Measurements from ENCODE around the gene MTERF2. TPM values are rescaled to one million over a fixed set of nuclear protein-coding genes. Genes with fewer than 3 reads are reported as not detected.

The MTERF2 gene
- polyA plus RNA-seq, 3 donors = 0.54 to 1.2 (median 0.73) TPM

DNA sequence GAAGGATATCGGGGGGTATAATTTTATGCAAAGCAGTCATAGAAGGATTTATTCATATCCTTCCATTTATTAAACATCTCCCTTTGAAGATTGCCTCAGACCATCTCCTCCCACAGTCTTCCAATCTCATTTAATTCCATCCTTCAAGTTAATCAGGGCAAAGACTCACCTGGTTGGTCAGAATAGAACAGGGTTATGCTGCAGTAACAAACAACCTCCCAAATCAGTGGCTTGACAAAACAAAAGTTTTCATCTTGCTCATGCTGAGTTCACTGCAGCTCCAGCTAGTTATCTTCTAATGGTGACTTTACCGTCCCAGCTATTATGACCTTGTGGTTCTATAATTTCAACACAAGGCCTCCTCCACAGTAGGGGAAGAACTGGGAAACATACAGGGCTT lies 48.8 kb upstream of the MTERF2 start:
- H3K79me2 ChIP-seq (ENCODE audit: insufficient read depth, low read length) = no peaks in the 10 kb centered on the region
- no peak overlapping the region for H3K27ac Mint-ChIP-seq
- intact Hi-C loops (cut with micrococcal nuclease) = no loop called here
- no peak overlapping the region for H3K9ac ChIP-seq (ENCODE audit: insufficient read depth, low read length, poor library complexity, severe bottlenecking)
- H3K36me3 ChIP-seq (replicated peaks in 1 of 2; ENCODE audit: control insufficient read depth in 1 of 2, insufficient read depth in 2 of 2, low read length in 2 of 2) = no peaks in the 10 kb centered on the region
- no peak for DNase-seq
- no peaks in the 10 kb centered on the region for H3K4me1 ChIP-seq (ENCODE audit: control insufficient read depth in 1 of 2, insufficient read depth in 2 of 2, low read length in 2 of 2)
- H3K27ac ChIP-seq (ENCODE audit: low read depth in 1 of 2, low read length in 2 of 2) = no peak overlapping the region
- peaks cover 5% of the 10 kb centered on the region for H3K4me1 Mint-ChIP-seq
- H3K9me3 Mint-ChIP-seq = peaks cover 0 to 6% (median 2%) of the 10 kb centered on the region in 7 donors
- no peak overlapping the region for H3K4me3 ChIP-seq (replicated peaks in 1 of 3; ENCODE audit: low read depth in 2 of 3, low read length in 3 of 3)
- WGBS (ENCODE audit: insufficient coverage) = no CpG with 5 or more reads among the region's 2 CpGs
- no peaks in the 10 kb centered on the region for H3K9me3 ChIP-seq (replicated peaks in 1 of 2; ENCODE audit: control insufficient read depth in 1 of 2, insufficient read depth in 1 of 2, low read length in 2 of 2)
- no peaks in the 10 kb centered on the region for H4K20me1 ChIP-seq (ENCODE audit: insufficient read depth, low read length)
- H3K4me3 Mint-ChIP-seq = no peak overlapping the region
- H3K36me3 Mint-ChIP-seq = peaks cover 0 to 3% of the 10 kb centered on the region in 2 donors
- no peak overlapping the region for H3K4me2 ChIP-seq (replicated peaks; ENCODE audit: extremely low read depth, low read length, poor library complexity, severe bottlenecking)
- H2AFZ ChIP-seq (ENCODE audit: insufficient read depth, low read depth, low read length, poor library complexity, severe bottlenecking) = no peak overlapping the region
- TF ChIP-seq, protein P1, sequence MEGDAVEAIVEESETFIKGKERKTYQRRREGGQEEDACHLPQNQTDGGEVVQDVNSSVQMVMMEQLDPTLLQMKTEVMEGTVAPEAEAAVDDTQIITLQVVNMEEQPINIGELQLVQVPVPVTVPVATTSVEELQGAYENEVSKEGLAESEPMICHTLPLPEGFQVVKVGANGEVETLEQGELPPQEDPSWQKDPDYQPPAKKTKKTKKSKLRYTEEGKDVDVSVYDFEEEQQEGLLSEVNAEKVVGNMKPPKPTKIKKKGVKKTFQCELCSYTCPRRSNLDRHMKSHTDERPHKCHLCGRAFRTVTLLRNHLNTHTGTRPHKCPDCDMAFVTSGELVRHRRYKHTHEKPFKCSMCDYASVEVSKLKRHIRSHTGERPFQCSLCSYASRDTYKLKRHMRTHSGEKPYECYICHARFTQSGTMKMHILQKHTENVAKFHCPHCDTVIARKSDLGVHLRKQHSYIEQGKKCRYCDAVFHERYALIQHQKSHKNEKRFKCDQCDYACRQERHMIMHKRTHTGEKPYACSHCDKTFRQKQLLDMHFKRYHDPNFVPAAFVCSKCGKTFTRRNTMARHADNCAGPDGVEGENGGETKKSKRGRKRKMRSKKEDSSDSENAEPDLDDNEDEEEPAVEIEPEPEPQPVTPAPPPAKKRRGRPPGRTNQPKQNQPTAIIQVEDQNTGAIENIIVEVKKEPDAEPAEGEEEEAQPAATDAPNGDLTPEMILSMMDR (IDR thresholded peaks at IDR 0.05) = no peak
- no peaks in the 10 kb centered on the region for H3K27me3 Mint-ChIP-seq (ENCODE audit: low read depth in 3 of 3)
- no peaks in the 10 kb centered on the region for H3K27me3 ChIP-seq (ENCODE audit: control insufficient read depth in 2 of 2, insufficient read depth in 2 of 2, low read length in 2 of 2)

DNA sequence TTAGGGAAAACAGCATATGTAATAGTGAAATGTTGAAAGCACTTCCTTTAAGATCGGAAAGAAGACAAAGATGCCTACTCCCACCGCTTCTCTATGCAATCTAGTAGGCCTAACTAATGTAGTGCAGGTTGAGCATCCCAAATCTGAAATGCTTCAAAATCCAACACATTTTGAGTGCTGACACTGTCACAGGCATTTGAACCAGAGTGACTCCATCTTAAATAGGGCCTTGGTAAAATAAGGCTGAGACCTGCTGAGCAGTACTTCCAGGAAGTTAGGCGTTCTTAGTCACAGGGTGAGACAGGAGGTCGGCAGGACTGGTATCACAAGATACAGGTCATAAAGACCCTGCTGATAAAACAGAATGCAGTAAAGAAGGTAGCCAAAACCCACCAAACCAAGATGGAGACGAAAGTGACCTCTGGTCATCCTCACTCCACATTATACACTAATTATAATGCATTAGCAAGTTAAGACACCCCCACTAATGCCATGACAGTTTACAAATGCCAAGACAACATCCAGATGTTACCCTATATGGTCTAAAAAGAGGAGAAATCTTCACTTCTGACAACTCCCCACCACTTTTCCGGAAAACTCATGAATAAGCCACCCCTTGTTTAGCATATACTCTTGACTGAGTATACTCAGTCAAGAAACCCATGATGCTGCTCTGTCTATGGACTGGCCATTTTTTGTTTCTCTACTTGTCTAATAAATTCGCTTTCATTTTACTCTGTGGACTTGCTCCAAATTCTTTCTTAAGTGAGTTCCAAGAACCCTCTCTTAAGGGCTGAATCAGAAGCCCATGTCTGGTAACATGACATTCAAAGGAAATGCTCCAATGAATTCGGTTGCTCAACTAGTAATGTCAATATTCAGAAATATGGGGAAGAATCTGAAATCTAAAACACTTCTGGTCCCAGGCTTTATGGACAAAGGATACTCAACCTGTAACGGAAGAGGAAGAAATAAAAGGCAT lies 47.1 kb upstream of the MTERF2 start:
- H3K4me3 Mint-ChIP-seq = no peak overlapping the region
- peaks cover 0 to 3% of the 10 kb centered on the region in 2 donors for H3K36me3 Mint-ChIP-seq
- H3K4me1 Mint-ChIP-seq = peaks cover 5% of the 10 kb centered on the region
- Histone ChIP-seq H3K9ac (ENCODE audit: insufficient read depth, low read length, poor library complexity, severe bottlenecking) (no peak overlapping the region), H3K27ac (ENCODE audit: low read depth in 1 of 2, low read length in 2 of 2) (no peak overlapping the region), H3K4me1 (ENCODE audit: control insufficient read depth in 1 of 2, insufficient read depth in 2 of 2, low read length in 2 of 2) (no peaks in the 10 kb centered on the region), H3K79me2 (ENCODE audit: insufficient read depth, low read length) (no peaks in the 10 kb centered on the region), H3K27me3 (ENCODE audit: control insufficient read depth in 2 of 2, insufficient read depth in 2 of 2, low read length in 2 of 2) (no peaks in the 10 kb centered on the region), H3K36me3 (replicated peaks in 1 of 2; ENCODE audit: control insufficient read depth in 1 of 2, insufficient read depth in 2 of 2, low read length in 2 of 2) (no peaks in the 10 kb centered on the region), H3K9me3 (replicated peaks in 1 of 2; ENCODE audit: control insufficient read depth in 1 of 2, insufficient read depth in 1 of 2, low read length in 2 of 2) (no peaks in the 10 kb centered on the region), H4K20me1 (ENCODE audit: insufficient read depth, low read length) (no peaks in the 10 kb centered on the region), H2AFZ (ENCODE audit: insufficient read depth, low read depth, low read length, poor library complexity, severe bottlenecking) (no peak overlapping the region), H3K4me2 (replicated peaks; ENCODE audit: extremely low read depth, low read length, poor library complexity, severe bottlenecking) (no peak overlapping the region), H3K4me3 (replicated peaks in 1 of 3; ENCODE audit: low read depth in 2 of 3, low read length in 3 of 3) (no peak overlapping the region)
- DNase-seq = no peak
- no peaks in the 10 kb centered on the region for H3K27me3 Mint-ChIP-seq (ENCODE audit: low read depth in 3 of 3)
- H3K9me3 Mint-ChIP-seq = peaks cover 0 to 6% (median 2%) of the 10 kb centered on the region in 7 donors
- TF ChIP-seq, protein P1 (IDR thresholded peaks at IDR 0.05) = no peak
- intact Hi-C loops (cut with micrococcal nuclease) = no loop called here
- H3K27ac Mint-ChIP-seq = no peak overlapping the region
- whole genome bisulfite sequencing (ENCODE audit: insufficient coverage) = 97% methylated on average over 5 of the region's 9 CpGs

All from CD14-positive monocyte (primary cell).